ENCODE measurements around the gene HMCN2. TPM values are rescaled to one million over a fixed set of nuclear protein-coding genes. Genes with fewer than 3 reads are reported as not detected.

HMCN2 gene
- total RNA-seq, 1 experiment from 2014 or later: 5.6 TPM

DNA sequence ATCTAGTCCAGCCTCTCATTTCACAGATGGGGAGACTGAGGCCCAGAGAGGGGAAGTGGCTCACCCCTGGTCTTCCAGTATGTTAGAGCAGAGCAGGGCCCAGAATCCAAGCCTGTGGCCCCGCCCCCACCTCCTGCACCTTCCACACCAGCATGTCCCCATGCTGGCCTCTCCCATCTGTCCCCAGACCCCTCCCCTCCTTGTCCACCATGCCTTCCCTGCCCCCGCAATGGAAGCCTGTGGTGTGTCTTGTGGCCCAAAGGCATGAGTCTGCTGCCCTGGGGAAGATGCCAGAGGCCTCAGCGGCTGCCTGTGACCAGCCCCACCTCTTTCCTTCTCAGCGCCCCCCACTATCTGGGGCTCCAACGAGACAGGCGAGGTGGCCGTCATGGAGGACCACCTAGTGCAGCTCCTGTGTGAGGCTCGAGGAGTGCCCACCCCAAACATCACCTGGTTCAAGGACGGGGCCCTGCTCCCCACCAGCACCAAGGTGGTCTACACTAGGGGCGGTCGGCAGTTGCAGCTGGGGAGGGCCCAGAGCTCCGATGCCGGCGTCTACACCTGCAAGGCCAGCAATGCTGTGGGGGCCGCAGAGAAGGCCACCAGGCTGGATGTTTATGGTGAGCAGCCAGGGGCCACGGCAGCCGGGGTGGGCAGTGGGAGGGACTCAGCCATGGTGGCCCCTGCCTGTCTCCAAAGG is 87.2 kb downstream of the HMCN2 start:
- no peak for TF ChIP-seq ATF1 (CRISPR knock-in tag; IDR thresholded peaks at IDR 0.05)
- no peak for TF ChIP-seq CREB1 (CRISPR knock-in tag; IDR thresholded peaks at IDR 0.05)
- TF ChIP-seq, protein P1, sequence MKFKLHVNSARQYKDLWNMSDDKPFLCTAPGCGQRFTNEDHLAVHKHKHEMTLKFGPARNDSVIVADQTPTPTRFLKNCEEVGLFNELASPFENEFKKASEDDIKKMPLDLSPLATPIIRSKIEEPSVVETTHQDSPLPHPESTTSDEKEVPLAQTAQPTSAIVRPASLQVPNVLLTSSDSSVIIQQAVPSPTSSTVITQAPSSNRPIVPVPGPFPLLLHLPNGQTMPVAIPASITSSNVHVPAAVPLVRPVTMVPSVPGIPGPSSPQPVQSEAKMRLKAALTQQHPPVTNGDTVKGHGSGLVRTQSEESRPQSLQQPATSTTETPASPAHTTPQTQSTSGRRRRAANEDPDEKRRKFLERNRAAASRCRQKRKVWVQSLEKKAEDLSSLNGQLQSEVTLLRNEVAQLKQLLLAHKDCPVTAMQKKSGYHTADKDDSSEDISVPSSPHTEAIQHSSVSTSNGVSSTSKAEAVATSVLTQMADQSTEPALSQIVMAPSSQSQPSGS (CRISPR knock-in tag; IDR thresholded peaks at IDR 0.05; ENCODE audit: borderline replicate concordance, low read depth): no peak
- TF ChIP-seq NFYB (CRISPR knock-in tag; conservative IDR thresholded peaks at IDR 0.05; ENCODE audit: low read depth): no peak
- Mint-ChIP-seq H3K9me3 (peaks cover 3% of the 10 kb centered on the region; the same call in 1 of the 2 replicates), H3K27ac (no peak overlapping the region), H3K4me3 (no peak overlapping the region), H3K27me3 (ENCODE audit: low read depth) (no peaks in the 10 kb centered on the region), H3K36me3 (no peaks in the 10 kb centered on the region), H3K4me1 (no peaks in the 10 kb centered on the region)
- DNase-seq (ENCODE audit: low spot score): no peak
- no peak for ATAC-seq
- CTCF ChIA-PET: interaction anchor here (1.3 kb wide), 1 partner anchor 117 kb away, joined by 3 read pairs; no protein-coding TSS in a partner anchor
- POLR2A ChIA-PET: no interaction called here

DNA sequence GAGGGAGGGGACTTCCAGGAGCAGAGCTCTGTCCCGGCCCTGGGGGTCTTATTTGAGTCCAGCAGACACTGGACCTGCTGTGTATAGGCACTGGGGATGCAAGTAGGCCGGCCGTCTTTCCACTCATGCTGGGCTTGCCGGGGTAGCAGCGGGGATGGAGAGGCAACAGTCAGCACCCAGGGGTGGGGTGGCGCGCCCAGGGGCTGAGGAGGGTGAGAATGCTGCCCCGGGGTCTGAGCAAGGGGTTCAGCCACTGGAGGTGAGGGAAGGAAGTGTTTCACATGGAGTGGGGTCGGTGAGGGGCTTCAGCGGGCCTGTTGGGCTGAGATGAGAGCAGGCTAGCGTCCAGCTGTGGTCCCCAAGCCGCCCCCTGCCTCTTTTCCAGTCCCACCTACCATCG is 88.8 kb downstream of the HMCN2 start:
- H3K4me1 Mint-ChIP-seq: no peaks in the 10 kb centered on the region
- DNase-seq (ENCODE audit: low spot score) (no peak), ATAC-seq (no peak)
- POLR2A ChIA-PET: no interaction called here
- no peak overlapping the region for H3K27ac Mint-ChIP-seq
- peaks cover 3% of the 10 kb centered on the region; the same call in 1 of the 2 replicates for H3K9me3 Mint-ChIP-seq
- no peaks in the 10 kb centered on the region; the same call in 1 of the 2 replicates for H3K36me3 Mint-ChIP-seq
- CTCF ChIA-PET: interaction anchor here (1.1 to 1.3 kb wide), 2 partner anchors 63 to 118 kb away, joined by 3 read pairs; no protein-coding TSS in a partner anchor
- TF ChIP-seq MXD4 (CRISPR knock-in tag; IDR thresholded peaks at IDR 0.05; ENCODE audit: borderline replicate concordance) (no peak), ZNF416 (CRISPR knock-in tag; IDR thresholded peaks at IDR 0.05) (no peak), ZNF219 (CRISPR knock-in tag; IDR thresholded peaks at IDR 0.05; ENCODE audit: borderline replicate concordance) (no peak), HMGA2 (CRISPR knock-in tag; IDR thresholded peaks at IDR 0.05) (no peak), IRF2 (CRISPR knock-in tag; IDR thresholded peaks at IDR 0.05; ENCODE audit: borderline replicate concordance, low read depth) (no peak), SMAD3 (CRISPR knock-in tag; IDR thresholded peaks at IDR 0.05; ENCODE audit: borderline replicate concordance) (no peak), TCF7 (CRISPR knock-in tag; IDR thresholded peaks at IDR 0.05; ENCODE audit: low read depth) (no peak), ZNF317 (CRISPR knock-in tag; IDR thresholded peaks at IDR 0.05; ENCODE audit: borderline replicate concordance, low read depth) (no peak), TEAD4 (CRISPR knock-in tag; IDR thresholded peaks at IDR 0.05) (no peak), OVOL2 (CRISPR knock-in tag; IDR thresholded peaks at IDR 0.05; ENCODE audit: borderline replicate concordance) (no peak)
- TF ChIP-seq, protein P2, sequence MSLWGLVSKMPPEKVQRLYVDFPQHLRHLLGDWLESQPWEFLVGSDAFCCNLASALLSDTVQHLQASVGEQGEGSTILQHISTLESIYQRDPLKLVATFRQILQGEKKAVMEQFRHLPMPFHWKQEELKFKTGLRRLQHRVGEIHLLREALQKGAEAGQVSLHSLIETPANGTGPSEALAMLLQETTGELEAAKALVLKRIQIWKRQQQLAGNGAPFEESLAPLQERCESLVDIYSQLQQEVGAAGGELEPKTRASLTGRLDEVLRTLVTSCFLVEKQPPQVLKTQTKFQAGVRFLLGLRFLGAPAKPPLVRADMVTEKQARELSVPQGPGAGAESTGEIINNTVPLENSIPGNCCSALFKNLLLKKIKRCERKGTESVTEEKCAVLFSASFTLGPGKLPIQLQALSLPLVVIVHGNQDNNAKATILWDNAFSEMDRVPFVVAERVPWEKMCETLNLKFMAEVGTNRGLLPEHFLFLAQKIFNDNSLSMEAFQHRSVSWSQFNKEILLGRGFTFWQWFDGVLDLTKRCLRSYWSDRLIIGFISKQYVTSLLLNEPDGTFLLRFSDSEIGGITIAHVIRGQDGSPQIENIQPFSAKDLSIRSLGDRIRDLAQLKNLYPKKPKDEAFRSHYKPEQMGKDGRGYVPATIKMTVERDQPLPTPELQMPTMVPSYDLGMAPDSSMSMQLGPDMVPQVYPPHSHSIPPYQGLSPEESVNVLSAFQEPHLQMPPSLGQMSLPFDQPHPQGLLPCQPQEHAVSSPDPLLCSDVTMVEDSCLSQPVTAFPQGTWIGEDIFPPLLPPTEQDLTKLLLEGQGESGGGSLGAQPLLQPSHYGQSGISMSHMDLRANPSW (CRISPR knock-in tag; conservative IDR thresholded peaks at IDR 0.05; ENCODE audit: low read depth): no peak
- TF ChIP-seq, protein P3, sequence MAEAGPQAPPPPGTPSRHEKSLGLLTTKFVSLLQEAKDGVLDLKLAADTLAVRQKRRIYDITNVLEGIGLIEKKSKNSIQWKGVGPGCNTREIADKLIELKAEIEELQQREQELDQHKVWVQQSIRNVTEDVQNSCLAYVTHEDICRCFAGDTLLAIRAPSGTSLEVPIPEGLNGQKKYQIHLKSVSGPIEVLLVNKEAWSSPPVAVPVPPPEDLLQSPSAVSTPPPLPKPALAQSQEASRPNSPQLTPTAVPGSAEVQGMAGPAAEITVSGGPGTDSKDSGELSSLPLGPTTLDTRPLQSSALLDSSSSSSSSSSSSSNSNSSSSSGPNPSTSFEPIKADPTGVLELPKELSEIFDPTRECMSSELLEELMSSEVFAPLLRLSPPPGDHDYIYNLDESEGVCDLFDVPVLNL (CRISPR knock-in tag; IDR thresholded peaks at IDR 0.05; ENCODE audit: borderline replicate concordance, low read depth): no peak
- TF ChIP-seq, protein P4, sequence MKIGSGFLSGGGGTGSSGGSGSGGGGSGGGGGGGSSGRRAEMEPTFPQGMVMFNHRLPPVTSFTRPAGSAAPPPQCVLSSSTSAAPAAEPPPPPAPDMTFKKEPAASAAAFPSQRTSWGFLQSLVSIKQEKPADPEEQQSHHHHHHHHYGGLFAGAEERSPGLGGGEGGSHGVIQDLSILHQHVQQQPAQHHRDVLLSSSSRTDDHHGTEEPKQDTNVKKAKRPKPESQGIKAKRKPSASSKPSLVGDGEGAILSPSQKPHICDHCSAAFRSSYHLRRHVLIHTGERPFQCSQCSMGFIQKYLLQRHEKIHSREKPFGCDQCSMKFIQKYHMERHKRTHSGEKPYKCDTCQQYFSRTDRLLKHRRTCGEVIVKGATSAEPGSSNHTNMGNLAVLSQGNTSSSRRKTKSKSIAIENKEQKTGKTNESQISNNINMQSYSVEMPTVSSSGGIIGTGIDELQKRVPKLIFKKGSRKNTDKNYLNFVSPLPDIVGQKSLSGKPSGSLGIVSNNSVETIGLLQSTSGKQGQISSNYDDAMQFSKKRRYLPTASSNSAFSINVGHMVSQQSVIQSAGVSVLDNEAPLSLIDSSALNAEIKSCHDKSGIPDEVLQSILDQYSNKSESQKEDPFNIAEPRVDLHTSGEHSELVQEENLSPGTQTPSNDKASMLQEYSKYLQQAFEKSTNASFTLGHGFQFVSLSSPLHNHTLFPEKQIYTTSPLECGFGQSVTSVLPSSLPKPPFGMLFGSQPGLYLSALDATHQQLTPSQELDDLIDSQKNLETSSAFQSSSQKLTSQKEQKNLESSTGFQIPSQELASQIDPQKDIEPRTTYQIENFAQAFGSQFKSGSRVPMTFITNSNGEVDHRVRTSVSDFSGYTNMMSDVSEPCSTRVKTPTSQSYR (CRISPR knock-in tag; IDR thresholded peaks at IDR 0.05): no peak
- TF ChIP-seq, protein P1 (CRISPR knock-in tag; IDR thresholded peaks at IDR 0.05; ENCODE audit: borderline replicate concordance, low read depth): no peak
- TF ChIP-seq, protein P5, sequence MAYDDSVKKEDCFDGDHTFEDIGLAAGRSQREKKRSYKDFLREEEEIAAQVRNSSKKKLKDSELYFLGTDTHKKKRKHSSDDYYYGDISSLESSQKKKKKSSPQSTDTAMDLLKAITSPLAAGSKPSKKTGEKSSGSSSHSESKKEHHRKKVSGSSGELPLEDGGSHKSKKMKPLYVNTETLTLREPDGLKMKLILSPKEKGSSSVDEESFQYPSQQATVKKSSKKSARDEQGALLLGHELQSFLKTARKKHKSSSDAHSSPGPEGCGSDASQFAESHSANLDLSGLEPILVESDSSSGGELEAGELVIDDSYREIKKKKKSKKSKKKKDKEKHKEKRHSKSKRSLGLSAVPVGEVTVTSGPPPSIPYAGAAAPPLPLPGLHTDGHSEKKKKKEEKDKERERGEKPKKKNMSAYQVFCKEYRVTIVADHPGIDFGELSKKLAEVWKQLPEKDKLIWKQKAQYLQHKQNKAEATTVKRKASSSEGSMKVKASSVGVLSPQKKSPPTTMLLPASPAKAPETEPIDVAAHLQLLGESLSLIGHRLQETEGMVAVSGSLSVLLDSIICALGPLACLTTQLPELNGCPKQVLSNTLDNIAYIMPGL (CRISPR knock-in tag; IDR thresholded peaks at IDR 0.05): no peak
- H3K27me3 Mint-ChIP-seq (ENCODE audit: low read depth): no peaks in the 10 kb centered on the region
- H3K4me3 Mint-ChIP-seq: no peak overlapping the region

Measured in WTC11 (cell line).